Activated naive CD4-positive, alpha-beta T cell treated with anti-CD3 and anti-CD28 coated beads for 36 hours (primary cell): ENCODE results near the gene GTF2F2. TPM values are rescaled to one million over a fixed set of nuclear protein-coding genes. Genes with fewer than 3 reads are reported as not detected.
"Not testable (repeated sequence)": the region's sequence is repeated elsewhere in the genome, so short reads cannot be mapped to it uniquely, and the experiment has no call there.

Experiments used
- CTCF ChIA-PET: fragments of 350-600 bp; sonication (Branson Sonifier 250); formaldehyde crosslinking; loops from one replicate; lab custom pipeline; 2021; ENCODE audit warnings: antibody characterized with exemption; lab: Charles Lee
- DNase-seq: peaks from one replicate; pipeline ENCODE4 v3.0.0-alpha.2; 2020
- H3K27ac Mint-ChIP-seq: one replicate; pipeline ENCODE4 v1.8.0; 2021; ENCODE audit warnings: mild to moderate bottlenecking, mixed read lengths
- H3K27me3 Mint-ChIP-seq: one replicate; pipeline ENCODE4 v1.8.0; 2021; ENCODE audit warnings: low read depth, mixed read lengths
- H3K36me3 Mint-ChIP-seq: one replicate; pipeline ENCODE4 v1.8.0; 2021; ENCODE audit warnings: low read depth, mixed read lengths
- H3K4me1 Mint-ChIP-seq: one replicate; pipeline ENCODE4 v1.8.0; 2021; ENCODE audit warnings: low read depth, mixed read lengths
- H3K4me3 Mint-ChIP-seq: one replicate; pipeline ENCODE4 v1.8.0; 2021; ENCODE audit warnings: mild to moderate bottlenecking, moderate library complexity, mixed read lengths
- H3K9me3 Mint-ChIP-seq: one replicate; pipeline ENCODE4 v1.8.0; 2021; ENCODE audit warnings: mixed read lengths
- intact Hi-C: fragments of 100-400 bp; cut with micrococcal nuclease; formaldehyde crosslinking; loops from one replicate; pipeline ENCODE4 v1.15.1; 2023
- total RNA-seq, 2 experiments: library from RNA; stranded (reverse); gene quantifications; one replicate each; pipeline ENCODE4 v1.2.3, GENCODE V29; 2021

Gene GTF2F2
- total RNA-seq, 2 experiments from 2014 or later: 21.3 to 22.4 TPM

DNA sequence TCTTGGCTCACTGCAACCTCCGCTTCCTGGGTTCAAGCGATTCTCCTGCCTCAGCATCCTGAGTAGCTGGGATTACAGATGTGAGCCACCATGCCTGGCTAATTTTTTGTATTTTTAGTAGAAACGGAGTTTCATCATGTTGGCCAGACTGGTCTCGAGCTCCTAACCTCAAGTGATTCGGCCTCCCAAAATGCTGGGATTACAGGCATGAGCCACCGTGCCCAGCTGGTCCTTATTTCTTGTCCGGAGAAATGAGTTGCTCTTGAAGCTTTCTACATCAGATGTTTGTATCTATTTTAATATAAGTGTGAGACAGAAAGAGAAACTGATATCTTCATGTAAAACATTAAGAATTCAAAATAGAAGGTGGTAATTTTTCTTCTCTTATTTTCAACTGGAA, 124.4 kb downstream of the GTF2F2 start:
- H3K27me3 Mint-ChIP-seq, H3K36me3 Mint-ChIP-seq, DNase-seq, CTCF ChIA-PET, intact Hi-C loops, H3K4me1 Mint-ChIP-seq, H3K4me3 Mint-ChIP-seq, H3K9me3 Mint-ChIP-seq, H3K27ac Mint-ChIP-seq: not testable (repeated sequence)

GRCh38 chr13:45249662-45250061, 129.4 kb downstream of the GTF2F2 start:
- peaks cover 12% of the 10 kb centered on the region for H3K36me3 Mint-ChIP-seq
- intact Hi-C loops: no loop called here
- DNase-seq: no peak
- CTCF ChIA-PET: no interaction called here
- H3K4me3 Mint-ChIP-seq: no peak overlapping the region
- no peaks in the 10 kb centered on the region for H3K9me3 Mint-ChIP-seq
- H3K4me1 Mint-ChIP-seq: no peaks in the 10 kb centered on the region
- H3K27ac Mint-ChIP-seq: no peak overlapping the region
- H3K27me3 Mint-ChIP-seq: no peaks in the 10 kb centered on the region

DNA sequence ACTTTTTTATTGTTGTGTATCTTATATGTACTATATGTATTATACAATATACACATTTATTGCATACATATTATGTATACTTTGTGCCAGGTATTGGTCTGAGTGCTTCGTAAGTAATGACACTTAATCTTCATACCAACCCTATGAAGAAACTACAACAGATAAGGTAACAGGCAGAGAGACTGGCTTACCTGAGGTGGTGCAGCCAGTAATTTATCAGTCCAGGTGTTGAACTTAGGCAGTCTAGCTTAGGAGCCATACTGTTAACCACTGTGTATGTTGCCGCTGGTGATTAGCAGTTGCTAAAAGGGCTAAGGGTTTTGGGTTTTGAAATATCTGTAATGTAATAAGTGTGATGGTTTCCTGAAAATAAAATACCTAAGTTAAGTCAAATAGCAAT, 134.1 kb downstream of the GTF2F2 start:
- H3K4me3 Mint-ChIP-seq: no peak overlapping the region
- intact Hi-C loops: no loop called here
- peaks cover 31% of the 10 kb centered on the region for H3K4me1 Mint-ChIP-seq
- no peaks in the 10 kb centered on the region for H3K9me3 Mint-ChIP-seq
- CTCF ChIA-PET: no interaction called here
- H3K36me3 Mint-ChIP-seq: peaks cover 8% of the 10 kb centered on the region
- no peaks in the 10 kb centered on the region for H3K27me3 Mint-ChIP-seq
- no peak for DNase-seq
- H3K27ac Mint-ChIP-seq: no peak overlapping the region

GRCh38 chr13:45255247-45255987, 135.1 kb downstream of the GTF2F2 start:
- no peaks in the 10 kb centered on the region for H3K27me3 Mint-ChIP-seq
- H3K4me3 Mint-ChIP-seq: no peak overlapping the region
- H3K36me3 Mint-ChIP-seq: peaks cover 8% of the 10 kb centered on the region
- no peak overlapping the region for H3K27ac Mint-ChIP-seq
- intact Hi-C loops: no loop called here
- H3K9me3 Mint-ChIP-seq: no peaks in the 10 kb centered on the region
- no peak for DNase-seq
- CTCF ChIA-PET: interaction anchor here (1.2 kb wide), 1 partner anchor 208 kb away, joined by 3 read pairs; no protein-coding TSS in a partner anchor
- H3K4me1 Mint-ChIP-seq: peaks cover 31% of the 10 kb centered on the region

- peaks cover 8% of the 10 kb centered on the region for H3K36me3 Mint-ChIP-seq
- intact Hi-C loops: loop anchor here (1.0 kb wide), 1 partner anchor 50 kb away; no protein-coding TSS in a partner anchor
- DNase-seq: no peak
- no peaks in the 10 kb centered on the region for H3K27me3 Mint-ChIP-seq
- H3K9me3 Mint-ChIP-seq: no peaks in the 10 kb centered on the region
- peaks cover 31% of the 10 kb centered on the region for H3K4me1 Mint-ChIP-seq
- CTCF ChIA-PET: interaction anchor here (0.6 to 0.7 kb wide), 2 partner anchors 11 to 209 kb away, joined by 3 to 4 read pairs; no protein-coding TSS in a partner anchor
- H3K27ac Mint-ChIP-seq: no peak overlapping the region
- H3K4me3 Mint-ChIP-seq: no peak overlapping the region
These were observed 135.9 kb downstream of the GTF2F2 start for GRCh38 chr13:45256254-45256653.

GRCh38 chr13:45257638-45258333, 137.5 kb downstream of the GTF2F2 start:
- DNase-seq: no peak
- CTCF ChIA-PET: interaction anchor here (0.6 to 1.2 kb wide), 3 partner anchors 11 to 201 kb away, joined by 3 to 4 read pairs (median 3); no protein-coding TSS in a partner anchor
- Mint-ChIP-seq H3K4me3 (no peak overlapping the region), H3K27me3 (no peaks in the 10 kb centered on the region), H3K4me1 (peaks cover 31% of the 10 kb centered on the region), H3K9me3 (no peaks in the 10 kb centered on the region), H3K36me3 (peaks cover 10% of the 10 kb centered on the region), H3K27ac (no peak overlapping the region)
- intact Hi-C loops: no loop called here

DNA sequence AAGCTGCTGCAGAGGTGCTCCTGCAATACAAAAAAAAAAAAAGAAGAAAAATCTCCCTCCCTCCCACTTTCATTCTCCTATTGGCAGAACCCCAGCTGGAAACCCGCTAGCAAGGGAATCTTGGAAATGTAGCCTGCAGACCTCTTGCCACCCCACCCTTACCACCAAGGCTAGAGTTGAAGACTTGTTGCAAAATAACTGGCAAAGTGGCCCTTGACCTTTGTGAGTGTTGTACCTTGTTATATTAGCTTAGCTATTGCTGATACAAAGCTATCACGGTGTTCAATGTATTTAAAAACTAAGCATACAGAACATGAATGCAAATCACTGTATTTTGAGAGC, 138.0 kb downstream of the GTF2F2 start:
- Mint-ChIP-seq H3K27me3 (no peaks in the 10 kb centered on the region), H3K9me3 (no peaks in the 10 kb centered on the region), H3K36me3 (peaks cover 8% of the 10 kb centered on the region), H3K4me1 (peaks cover 31% of the 10 kb centered on the region), H3K27ac (no peak overlapping the region), H3K4me3 (no peak overlapping the region)
- CTCF ChIA-PET: interaction anchor here (0.6 kb wide), 1 partner anchor 35 kb away, joined by 4 read pairs; no protein-coding TSS in a partner anchor
- DNase-seq: no peak
- intact Hi-C loops: no loop called here

DNA sequence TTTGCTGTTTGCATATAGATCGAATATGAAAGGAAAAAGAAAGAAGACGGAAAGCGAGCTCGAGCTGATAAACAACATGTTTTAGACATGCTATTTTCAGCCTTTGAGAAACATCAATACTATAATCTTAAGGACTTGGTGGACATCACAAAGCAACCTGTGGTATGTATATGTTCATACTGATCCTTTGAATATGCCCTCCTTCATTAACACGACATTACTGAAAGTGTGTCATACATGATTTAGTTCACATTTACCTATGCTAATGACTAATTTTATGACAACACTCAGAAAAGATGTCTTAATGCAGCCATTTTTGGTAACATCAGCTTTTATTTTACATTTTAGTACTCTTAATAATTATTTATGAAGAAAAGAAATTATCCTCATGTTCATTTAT, 146.9 kb downstream of the GTF2F2 start:
- Mint-ChIP-seq H3K27ac (no peak overlapping the region), H3K9me3 (no peaks in the 10 kb centered on the region), H3K27me3 (no peaks in the 10 kb centered on the region), H3K36me3 (peaks cover 11% of the 10 kb centered on the region), H3K4me3 (no peak overlapping the region), H3K4me1 (no peaks in the 10 kb centered on the region)
- intact Hi-C loops: no loop called here
- no peak for DNase-seq
- CTCF ChIA-PET: interaction anchor here (0.6 to 1.8 kb wide), 4 partner anchors 11 to 220 kb away, joined by 3 to 5 read pairs (median 4); no protein-coding TSS in a partner anchor

GRCh38 chr13:45269204-45269603, 148.9 kb downstream of the GTF2F2 start:
- Mint-ChIP-seq H3K4me3 (no peak overlapping the region), H3K9me3 (no peaks in the 10 kb centered on the region), H3K27me3 (no peaks in the 10 kb centered on the region), H3K4me1 (no peaks in the 10 kb centered on the region), H3K27ac (no peak overlapping the region), H3K36me3 (peaks cover 15% of the 10 kb centered on the region)
- no peak for DNase-seq
- intact Hi-C loops: no loop called here
- CTCF ChIA-PET: interaction anchor here (1.7 kb wide), 1 partner anchor 222 kb away, joined by 6 read pairs; no protein-coding TSS in a partner anchor

DNA sequence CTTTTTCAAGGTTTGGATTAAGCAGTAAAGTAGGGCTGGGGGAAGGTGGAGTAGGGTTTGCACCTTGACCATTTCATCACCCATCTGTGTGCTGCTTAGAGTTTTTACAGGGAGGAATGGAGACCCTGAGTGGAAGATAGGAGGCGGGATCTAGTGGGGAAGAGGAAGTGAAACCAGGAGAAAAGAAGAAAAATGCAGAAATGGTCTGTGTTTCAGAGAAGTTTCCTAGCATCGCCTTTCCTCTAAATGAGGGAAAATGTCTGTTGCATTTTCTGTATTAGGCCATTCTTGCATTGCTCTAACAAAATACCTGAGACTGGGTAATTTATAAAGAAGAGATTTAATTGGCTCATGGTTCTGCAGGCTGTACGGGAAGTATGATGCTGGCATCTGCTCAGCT, 156.6 kb downstream of the GTF2F2 start:
- Mint-ChIP-seq H3K36me3 (peaks cover 25% of the 10 kb centered on the region), H3K27ac (no peak overlapping the region)
- CTCF ChIA-PET: no interaction called here

GRCh38 chr13:45278096-45278645, 157.9 kb downstream of the GTF2F2 start:
- CTCF ChIA-PET: interaction anchor here (0.6 kb wide), 1 partner anchor 363 kb away, joined by 3 read pairs; no protein-coding TSS in a partner anchor
- no peaks in the 10 kb centered on the region for H3K27me3 Mint-ChIP-seq
- intact Hi-C loops: no loop called here

More for the DNA sequence above, 156.6 kb downstream of the GTF2F2 start:
- no peaks in the 10 kb centered on the region for H3K27me3 Mint-ChIP-seq
- H3K4me1 Mint-ChIP-seq: peaks cover 5% of the 10 kb centered on the region
- intact Hi-C loops: no loop called here
- H3K4me3 Mint-ChIP-seq: no peak overlapping the region
- no peak for DNase-seq
- peaks cover 3% of the 10 kb centered on the region for H3K9me3 Mint-ChIP-seq

DNA sequence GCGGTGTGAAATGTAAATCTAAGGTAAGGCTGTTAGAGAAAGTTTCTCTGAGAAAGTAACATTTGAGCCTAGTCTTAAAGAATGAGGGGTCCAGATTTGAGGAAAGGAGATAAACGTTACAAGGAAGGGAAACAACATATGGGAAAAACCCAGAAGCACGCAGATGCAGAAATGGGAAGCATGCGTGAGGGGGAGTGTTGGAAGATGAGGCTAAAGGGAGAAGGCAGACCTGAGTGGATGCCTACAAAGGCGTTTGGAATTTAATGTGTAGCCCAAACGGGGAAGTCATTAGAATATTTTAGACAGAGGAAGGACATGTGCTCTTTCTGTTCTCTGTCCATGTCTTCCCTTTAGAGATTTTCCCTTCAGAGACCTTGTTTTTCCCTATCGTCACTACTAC, 159.7 kb downstream of the GTF2F2 start:
- intact Hi-C loops: no loop called here
- Mint-ChIP-seq H3K27me3 (no peaks in the 10 kb centered on the region), H3K9me3 (peaks cover 3% of the 10 kb centered on the region), H3K36me3 (peaks cover 23% of the 10 kb centered on the region), H3K27ac (no peak overlapping the region), H3K4me3 (no peak overlapping the region), H3K4me1 (peaks cover 5% of the 10 kb centered on the region)
- DNase-seq: no peak
- CTCF ChIA-PET: interaction anchor here (0.6 to 6.8 kb wide), 6 partner anchors 29 to 237 kb away, joined by 3 to 84 read pairs (median 4); no protein-coding TSS in a partner anchor

More at GRCh38 chr13:45278096-45278645, 157.9 kb downstream of the GTF2F2 start:
- no peak for DNase-seq
- Mint-ChIP-seq H3K4me1 (peaks cover 5% of the 10 kb centered on the region), H3K9me3 (peaks cover 3% of the 10 kb centered on the region), H3K4me3 (no peak overlapping the region), H3K36me3 (peaks cover 29% of the 10 kb centered on the region), H3K27ac (no peak overlapping the region)
